Measurements from ENCODE around the gene IVD.
"Not testable (repeated sequence)": the region's sequence is repeated elsewhere in the genome, so short reads cannot be mapped to it uniquely, and the experiment has no call there.

The IVD gene

DNA sequence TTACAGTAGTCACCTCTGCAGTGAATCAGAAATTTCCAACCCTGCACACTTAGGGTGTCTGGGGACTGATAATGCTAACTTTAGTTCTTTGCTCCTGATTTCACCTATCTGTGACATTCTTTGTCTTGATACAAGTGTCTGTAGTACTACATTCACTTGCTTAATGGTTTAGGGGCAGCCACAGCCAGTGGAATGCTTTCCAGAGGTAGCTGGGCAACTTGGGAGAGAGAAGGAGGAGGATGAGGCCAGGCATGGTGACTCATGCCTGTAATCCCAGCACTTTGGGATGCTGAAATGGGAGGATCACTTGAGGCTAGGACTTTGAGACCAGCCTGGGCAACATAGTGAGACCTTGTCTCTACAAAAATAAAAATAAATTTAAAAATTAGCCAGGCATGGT is 43.7 kb downstream of the IVD start:
- TF ChIP-seq, protein P1, sequence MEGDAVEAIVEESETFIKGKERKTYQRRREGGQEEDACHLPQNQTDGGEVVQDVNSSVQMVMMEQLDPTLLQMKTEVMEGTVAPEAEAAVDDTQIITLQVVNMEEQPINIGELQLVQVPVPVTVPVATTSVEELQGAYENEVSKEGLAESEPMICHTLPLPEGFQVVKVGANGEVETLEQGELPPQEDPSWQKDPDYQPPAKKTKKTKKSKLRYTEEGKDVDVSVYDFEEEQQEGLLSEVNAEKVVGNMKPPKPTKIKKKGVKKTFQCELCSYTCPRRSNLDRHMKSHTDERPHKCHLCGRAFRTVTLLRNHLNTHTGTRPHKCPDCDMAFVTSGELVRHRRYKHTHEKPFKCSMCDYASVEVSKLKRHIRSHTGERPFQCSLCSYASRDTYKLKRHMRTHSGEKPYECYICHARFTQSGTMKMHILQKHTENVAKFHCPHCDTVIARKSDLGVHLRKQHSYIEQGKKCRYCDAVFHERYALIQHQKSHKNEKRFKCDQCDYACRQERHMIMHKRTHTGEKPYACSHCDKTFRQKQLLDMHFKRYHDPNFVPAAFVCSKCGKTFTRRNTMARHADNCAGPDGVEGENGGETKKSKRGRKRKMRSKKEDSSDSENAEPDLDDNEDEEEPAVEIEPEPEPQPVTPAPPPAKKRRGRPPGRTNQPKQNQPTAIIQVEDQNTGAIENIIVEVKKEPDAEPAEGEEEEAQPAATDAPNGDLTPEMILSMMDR (IDR thresholded peaks at IDR 0.05; ENCODE audit: insufficient read depth, low read length, missing control alignments), result no peak
- POLR2A ChIA-PET, result no interaction called here
- CTCF ChIA-PET, result interaction anchor here (4.1 kb wide), 1 partner anchor 8 kb away, joined by 25 read pairs; the partner anchor contains the start of gene BAHD1

DNA sequence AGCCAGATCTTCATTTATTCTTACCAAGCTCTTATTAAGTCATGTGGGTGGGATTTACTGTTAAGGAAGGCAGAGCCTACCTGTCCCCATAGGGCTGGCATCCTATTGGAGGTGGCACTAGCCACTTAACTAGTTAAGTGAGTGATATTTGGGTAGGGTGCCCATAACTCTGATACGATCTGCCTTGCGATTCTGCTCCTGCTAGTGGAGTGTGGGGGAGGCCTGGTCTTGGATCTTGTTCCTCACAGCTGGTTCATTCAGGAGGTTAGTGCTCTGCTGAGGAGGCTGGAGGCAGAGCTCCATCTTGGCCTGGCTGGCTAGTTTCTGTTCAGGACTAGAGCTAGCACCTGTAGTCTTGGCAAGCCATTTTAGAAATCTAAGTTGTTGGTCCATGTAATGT is 44.5 kb downstream of the IVD start:
- CTCF ChIA-PET, result interaction anchor here (4.1 kb wide), 1 partner anchor 9 kb away, joined by 25 read pairs; the partner anchor contains the start of gene BAHD1
- H3K4me3 ChIP-seq (ENCODE audit: low read depth, low read length), result no peak overlapping the region
- no peak for DNase-seq (ENCODE audit: low read depth, low spot score)
- TF ChIP-seq, protein P1 (IDR thresholded peaks at IDR 0.05; ENCODE audit: insufficient read depth, low read length, missing control alignments), result no peak
- POLR2A ChIA-PET, result interaction anchor here (0.9 kb wide), 1 partner anchor 115 kb away, joined by 3 read pairs; the partner anchor contains the start of gene CCDC32

More for the DNA sequence above, 43.7 kb downstream of the IVD start:
- H3K4me3 ChIP-seq (ENCODE audit: low read depth, low read length), result no peak overlapping the region
- no peak for DNase-seq (ENCODE audit: low read depth, low spot score)

DNA sequence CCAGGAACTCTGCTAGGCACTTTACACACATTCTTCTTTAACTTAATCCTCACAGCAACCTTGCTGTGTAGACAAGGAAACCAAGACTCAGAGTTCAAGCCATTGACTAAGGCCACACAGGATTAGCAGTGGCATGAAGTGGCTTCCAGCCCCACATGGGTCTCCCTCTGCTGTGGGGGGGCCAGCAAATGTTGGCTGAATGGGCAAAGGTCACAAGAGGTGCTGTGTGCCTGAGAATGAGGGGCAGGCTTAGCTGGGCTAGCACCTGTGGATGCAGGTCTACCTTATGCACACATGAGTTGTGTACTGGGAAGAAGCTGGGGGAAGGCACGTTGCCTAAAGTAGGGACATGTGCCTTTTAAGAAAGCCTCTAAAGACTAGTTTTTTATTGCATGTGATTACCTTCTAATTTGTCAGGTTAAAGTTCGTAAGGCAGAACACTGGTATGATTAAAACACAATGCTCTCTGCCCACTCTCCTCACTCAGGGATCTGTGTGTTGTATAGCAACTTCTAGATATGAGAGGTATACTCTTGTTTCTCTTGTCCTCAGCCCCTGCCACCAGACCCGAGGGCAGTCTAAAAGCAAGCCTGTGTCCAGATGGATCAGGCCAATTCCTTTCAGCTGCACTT is 46.0 kb downstream of the IVD start:
- no peak for DNase-seq (ENCODE audit: low read depth, low spot score)
- ChIA-PET CTCF (interaction anchor here (4.1 kb wide), 1 partner anchor 11 kb away, joined by 25 read pairs; the partner anchor contains the start of gene BAHD1), POLR2A (interaction anchor here (0.6 kb wide), 1 partner anchor 353 kb away, joined by 3 read pairs; no protein-coding TSS in a partner anchor)
- no peak overlapping the region for H3K4me3 ChIP-seq (ENCODE audit: low read depth, low read length)
- TF ChIP-seq, protein P1 (IDR thresholded peaks at IDR 0.05; ENCODE audit: insufficient read depth, low read length, missing control alignments), result no peak

DNA sequence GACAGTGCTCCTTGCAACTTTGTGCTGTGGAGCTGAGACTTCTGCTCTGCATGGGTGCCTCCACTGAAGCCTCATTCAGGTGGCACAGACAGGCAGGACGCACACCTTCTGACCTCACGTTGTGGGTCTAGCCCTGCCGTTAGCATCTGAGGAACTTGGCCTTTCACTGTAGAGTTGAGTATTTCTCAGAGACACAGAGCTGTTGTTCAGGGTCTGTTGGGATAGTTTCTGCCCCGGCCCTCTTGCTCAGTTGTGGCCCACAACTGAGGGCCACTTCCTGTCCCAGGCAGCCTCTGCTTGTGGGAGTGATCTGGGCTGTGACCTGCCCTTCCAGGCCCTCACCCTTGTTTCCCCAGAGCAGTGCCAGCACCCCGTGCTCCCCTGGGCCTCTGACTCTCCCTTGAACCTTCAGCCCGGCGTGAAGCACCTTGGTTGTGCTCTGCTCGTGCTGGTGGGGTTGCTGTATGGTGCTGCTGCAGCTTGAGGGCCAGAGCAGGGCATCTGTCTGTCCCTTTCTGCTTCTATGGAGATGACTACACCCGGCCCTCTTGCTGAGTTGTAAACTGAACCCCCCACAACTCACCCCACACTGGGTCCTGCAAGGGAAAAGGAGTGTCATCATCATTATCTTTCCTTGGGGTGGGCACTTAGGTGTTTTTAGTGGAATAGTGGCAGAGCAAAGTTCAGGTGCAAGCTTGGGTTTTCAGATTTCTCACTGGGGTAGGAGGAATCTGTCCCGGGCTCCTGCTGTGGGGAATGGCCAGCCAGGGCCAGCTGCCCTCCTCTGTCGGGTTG is 46.9 kb downstream of the IVD start:
- TF ChIP-seq, protein P1 (IDR thresholded peaks at IDR 0.05; ENCODE audit: insufficient read depth, low read length, missing control alignments), result no peak
- H3K4me3 ChIP-seq (ENCODE audit: low read depth, low read length), result no peak overlapping the region
- ChIA-PET CTCF (interaction anchor here (0.9 to 4.1 kb wide), 3 partner anchors 12 to 172 kb away, joined by 3 to 25 read pairs (median 5); partner anchors contain the start of gene BAHD1), POLR2A (no interaction called here)
- no peak for DNase-seq (ENCODE audit: low read depth, low spot score)

DNA sequence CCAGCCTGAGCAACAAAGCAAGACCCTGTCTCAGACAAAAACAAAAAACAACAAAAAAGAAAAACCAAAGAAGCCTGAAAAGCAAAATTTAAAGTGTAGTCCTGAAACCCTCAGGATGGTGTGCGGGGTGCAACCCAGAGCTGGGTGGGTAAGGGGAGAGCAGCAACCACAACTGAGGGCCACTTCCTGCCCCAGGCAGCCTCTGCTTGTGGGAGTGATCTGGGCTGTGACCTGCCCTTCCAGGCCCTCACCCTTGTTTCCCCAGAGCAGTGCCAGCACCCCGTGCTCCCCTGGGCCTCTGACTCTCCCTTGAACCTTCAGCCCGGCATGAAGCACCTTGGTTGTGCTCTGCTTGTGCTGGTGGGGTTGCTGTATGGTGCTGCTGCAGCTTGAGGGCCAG is 48.3 kb downstream of the IVD start:
- DNase-seq (ENCODE audit: low read depth, low spot score); H3K4me3 ChIP-seq (ENCODE audit: low read depth, low read length); POLR2A ChIA-PET: not testable (repeated sequence)
- CTCF ChIA-PET, result interaction anchor here (1.0 to 2.3 kb wide), 3 partner anchors 10 to 19 kb away, joined by 3 to 5 read pairs (median 3); no protein-coding TSS in a partner anchor

DNA sequence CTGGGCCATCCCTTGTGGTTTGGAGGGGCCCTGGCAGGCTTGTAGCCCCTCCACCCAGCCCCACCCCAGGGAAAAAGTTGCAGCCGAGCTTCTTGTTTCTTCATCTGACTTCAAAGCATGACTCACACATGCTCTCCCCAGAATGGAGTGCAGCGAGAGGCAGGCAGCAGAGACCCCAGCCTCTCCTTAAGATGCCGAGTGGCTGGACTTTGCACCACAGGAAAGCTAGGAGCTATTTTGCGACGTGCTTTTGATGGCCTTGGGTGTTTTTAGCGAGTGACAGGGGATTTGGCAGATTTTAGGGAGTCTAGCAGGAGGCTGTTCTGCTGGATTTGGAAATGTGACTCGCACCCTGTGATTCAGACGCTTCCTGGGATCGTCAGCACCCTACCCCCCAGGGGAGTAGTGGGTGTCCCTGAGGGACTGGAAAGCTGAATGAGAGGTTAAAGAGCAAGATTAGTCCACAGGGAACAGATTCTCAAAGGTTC is 49.4 kb downstream of the IVD start:
- POLR2A ChIA-PET, result interaction anchor here (1.1 kb wide), 1 partner anchor 502 kb away, joined by 4 read pairs; no protein-coding TSS in a partner anchor
- DNase-seq (ENCODE audit: low read depth, low spot score), result no peak
- CTCF ChIA-PET, result interaction anchor here (1.0 to 1.2 kb wide), 3 partner anchors 9 to 238 kb away, joined by 3 read pairs; no protein-coding TSS in a partner anchor
- H3K4me3 ChIP-seq (ENCODE audit: low read depth, low read length), result peak overlapping the region; percentile 12; the same call in 1 of the 2 replicates
- TF ChIP-seq, protein P1 (IDR thresholded peaks at IDR 0.05; ENCODE audit: insufficient read depth, low read length, missing control alignments), result no peak
